Activated naive CD4-positive, alpha-beta T cell treated with anti-CD3 and anti-CD28 coated beads for 36 hours (primary cell): Measurements from ENCODE around the gene HTR1D. TPM values are rescaled to one million over a fixed set of nuclear protein-coding genes. Genes with fewer than 3 reads are reported as not detected.
"Not testable (repeated sequence)": the region's sequence is repeated elsewhere in the genome, so short reads cannot be mapped to it uniquely, and the experiment has no call there.

Experiments
- CTCF ChIA-PET: fragments of 350-600 bp; sonication (Branson Sonifier 250); formaldehyde crosslinking; loops from one replicate; lab custom pipeline; 2021; ENCODE audit warnings: antibody characterized with exemption; lab: Charles Lee
- DNase-seq: peaks from one replicate; pipeline ENCODE4 v3.0.0-alpha.2; 2020
- H3K27ac Mint-ChIP-seq: one replicate; pipeline ENCODE4 v1.8.0; 2021; ENCODE audit warnings: mild to moderate bottlenecking, mixed read lengths
- H3K27me3 Mint-ChIP-seq: one replicate; pipeline ENCODE4 v1.8.0; 2021; ENCODE audit warnings: low read depth, mixed read lengths
- H3K36me3 Mint-ChIP-seq: one replicate; pipeline ENCODE4 v1.8.0; 2021; ENCODE audit warnings: low read depth, mixed read lengths
- H3K4me1 Mint-ChIP-seq: one replicate; pipeline ENCODE4 v1.8.0; 2021; ENCODE audit warnings: low read depth, mixed read lengths
- H3K4me3 Mint-ChIP-seq: one replicate; pipeline ENCODE4 v1.8.0; 2021; ENCODE audit warnings: mild to moderate bottlenecking, moderate library complexity, mixed read lengths
- H3K9me3 Mint-ChIP-seq: one replicate; pipeline ENCODE4 v1.8.0; 2021; ENCODE audit warnings: mixed read lengths
- intact Hi-C: fragments of 100-400 bp; cut with micrococcal nuclease; formaldehyde crosslinking; loops from one replicate; pipeline ENCODE4 v1.15.1; 2023
- total RNA-seq, 2 experiments: library from RNA; stranded (reverse); gene quantifications; one replicate each; pipeline ENCODE4 v1.2.3, GENCODE V29; 2021

The HTR1D gene
- total RNA-seq, 2 experiments from 2014 or later = not detected

GRCh38 chr1:23215751-23216449 is 1.4 kb downstream of the HTR1D start:
- peaks cover 54% of the 10 kb centered on the region for H3K27me3 Mint-ChIP-seq
- H3K9me3 Mint-ChIP-seq = no peaks in the 10 kb centered on the region
- no peaks in the 10 kb centered on the region for H3K36me3 Mint-ChIP-seq
- peaks cover 2% of the 10 kb centered on the region for H3K4me1 Mint-ChIP-seq
- DNase-seq = no peak
- no peak overlapping the region for H3K27ac Mint-ChIP-seq
- intact Hi-C loops = loop anchor here (2.0 kb wide), 1 partner anchor 189 kb away; no protein-coding TSS in a partner anchor
- no peak overlapping the region for H3K4me3 Mint-ChIP-seq
- CTCF ChIA-PET = interaction anchor here (0.6 to 1.6 kb wide), 4 partner anchors 11 to 862 kb away, joined by 3 to 4 read pairs (median 4); no protein-coding TSS in a partner anchor

GRCh38 chr1:23215291-23215690 is 2.0 kb downstream of the HTR1D start:
- H3K36me3 Mint-ChIP-seq = no peaks in the 10 kb centered on the region
- no peak overlapping the region for H3K4me3 Mint-ChIP-seq
- intact Hi-C loops = no loop called here
- no peak for DNase-seq
- H3K9me3 Mint-ChIP-seq = no peaks in the 10 kb centered on the region
- CTCF ChIA-PET = interaction anchor here (0.6 to 1.6 kb wide), 2 partner anchors 55 to 861 kb away, joined by 3 read pairs; no protein-coding TSS in a partner anchor
- no peak overlapping the region for H3K27ac Mint-ChIP-seq
- H3K27me3 Mint-ChIP-seq = peaks cover 51% of the 10 kb centered on the region
- peaks cover 2% of the 10 kb centered on the region for H3K4me1 Mint-ChIP-seq

GRCh38 chr1:23214640-23215039 is 2.7 kb downstream of the HTR1D start:
- no peak overlapping the region for H3K27ac Mint-ChIP-seq
- CTCF ChIA-PET = interaction anchor here (1.1 to 1.6 kb wide), 2 partner anchors 45 to 54 kb away, joined by 3 read pairs; no protein-coding TSS in a partner anchor
- H3K27me3 Mint-ChIP-seq = peaks cover 47% of the 10 kb centered on the region
- no peak overlapping the region for H3K4me3 Mint-ChIP-seq
- intact Hi-C loops = no loop called here
- H3K9me3 Mint-ChIP-seq = no peaks in the 10 kb centered on the region
- no peaks in the 10 kb centered on the region for H3K36me3 Mint-ChIP-seq
- no peak for DNase-seq
- peaks cover 2% of the 10 kb centered on the region for H3K4me1 Mint-ChIP-seq

- Mint-ChIP-seq H3K9me3 (no peaks in the 10 kb centered on the region), H3K27me3 (peaks cover 35% of the 10 kb centered on the region), H3K4me3 (no peak overlapping the region), H3K27ac (no peak overlapping the region), H3K36me3 (no peaks in the 10 kb centered on the region), H3K4me1 (no peaks in the 10 kb centered on the region)
- intact Hi-C loops = no loop called here
- CTCF ChIA-PET = no interaction called here
- no peak for DNase-seq
Observed at GRCh38 chr1:23211955-23212354, 5.3 kb downstream of the HTR1D start.

DNA sequence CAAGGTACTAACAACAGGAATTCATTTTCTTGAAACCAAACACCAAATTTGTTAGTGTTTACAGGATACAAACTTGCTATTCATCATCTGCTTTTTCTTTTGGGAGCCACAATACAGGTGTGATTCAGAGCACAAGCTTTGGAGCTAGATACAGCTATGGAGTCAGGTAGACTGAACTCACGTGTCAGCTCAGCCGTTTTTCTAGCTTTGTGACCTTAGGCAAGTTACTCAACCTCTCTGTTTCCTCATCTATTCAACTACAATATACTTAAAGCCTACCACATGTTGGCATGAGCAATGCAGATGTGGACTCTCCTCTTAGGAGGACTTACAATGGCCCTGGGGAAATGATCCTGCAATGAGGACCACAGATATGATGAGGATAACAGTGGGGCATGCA is 6.3 kb downstream of the HTR1D start:
- Mint-ChIP-seq H3K4me3 (no peak overlapping the region), H3K27me3 (peaks cover 28% of the 10 kb centered on the region), H3K4me1 (no peaks in the 10 kb centered on the region), H3K9me3 (no peaks in the 10 kb centered on the region), H3K27ac (no peak overlapping the region), H3K36me3 (no peaks in the 10 kb centered on the region)
- no peak for DNase-seq
- intact Hi-C loops = no loop called here
- CTCF ChIA-PET = interaction anchor here (1.0 kb wide), 1 partner anchor 30 kb away, joined by 3 read pairs; no protein-coding TSS in a partner anchor

DNA sequence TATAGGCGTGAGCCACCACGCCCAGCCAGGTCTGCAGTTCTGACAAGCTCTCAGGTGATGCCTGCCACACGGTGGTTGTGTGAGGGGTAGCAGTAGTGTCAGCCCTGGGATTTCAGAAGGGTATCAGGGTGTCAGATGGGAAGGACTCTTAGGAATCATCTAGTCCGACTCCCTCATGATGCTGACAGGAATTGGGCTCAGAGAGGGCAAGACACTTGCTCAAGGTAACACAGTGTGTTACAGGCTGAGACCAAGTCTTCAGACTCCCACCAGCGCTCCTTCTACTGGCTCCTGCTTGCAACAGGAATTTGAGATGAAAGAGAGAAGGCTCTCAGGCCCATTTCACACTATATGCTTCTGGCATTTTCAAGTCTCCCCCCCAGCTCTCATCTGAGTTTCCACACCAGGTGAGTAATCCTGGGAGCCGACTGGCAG is 6.9 kb downstream of the HTR1D start:
- Mint-ChIP-seq H3K9me3 (no peaks in the 10 kb centered on the region), H3K4me1 (no peaks in the 10 kb centered on the region), H3K36me3 (no peaks in the 10 kb centered on the region), H3K4me3 (no peak overlapping the region), H3K27ac (no peak overlapping the region), H3K27me3 (peaks cover 23% of the 10 kb centered on the region)
- CTCF ChIA-PET = interaction anchor here (0.6 to 1.0 kb wide), 2 partner anchors 28 to 31 kb away, joined by 3 to 4 read pairs; no protein-coding TSS in a partner anchor
- intact Hi-C loops = no loop called here
- peak; percentile 14 for DNase-seq

DNA sequence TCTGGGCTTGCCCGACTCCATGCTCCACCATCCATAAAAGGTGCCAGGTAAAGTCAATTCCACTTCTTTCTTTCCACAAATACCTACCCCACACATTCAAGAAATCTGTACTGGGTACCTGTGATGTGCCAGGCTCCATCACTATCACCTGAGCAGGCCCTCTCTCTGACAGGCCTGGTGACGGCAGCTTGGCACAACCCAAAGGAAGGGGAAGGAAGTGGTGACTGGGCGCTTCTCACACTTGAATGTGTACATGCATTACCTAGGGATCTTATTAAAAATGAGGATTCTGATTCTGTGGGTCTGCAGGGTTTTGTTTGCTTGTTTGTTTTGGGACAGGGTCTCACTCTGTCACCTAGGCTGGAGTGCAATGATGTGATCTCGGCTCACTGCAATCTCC is 7.5 kb downstream of the HTR1D start:
- no peak overlapping the region for H3K27ac Mint-ChIP-seq
- H3K9me3 Mint-ChIP-seq = no peaks in the 10 kb centered on the region
- DNase-seq = no peak
- H3K4me3 Mint-ChIP-seq = no peak overlapping the region
- H3K36me3 Mint-ChIP-seq = no peaks in the 10 kb centered on the region
- intact Hi-C loops = no loop called here
- H3K4me1 Mint-ChIP-seq = no peaks in the 10 kb centered on the region
- H3K27me3 Mint-ChIP-seq = peaks cover 17% of the 10 kb centered on the region
- CTCF ChIA-PET = interaction anchor here (0.6 kb wide), 1 partner anchor 28 kb away, joined by 4 read pairs; no protein-coding TSS in a partner anchor

- H3K36me3 Mint-ChIP-seq = no peaks in the 10 kb centered on the region
- no peaks in the 10 kb centered on the region for H3K4me1 Mint-ChIP-seq
- intact Hi-C loops = no loop called here
- peaks cover 11% of the 10 kb centered on the region for H3K27me3 Mint-ChIP-seq
- H3K9me3 Mint-ChIP-seq = no peaks in the 10 kb centered on the region
- CTCF ChIA-PET = no interaction called here
- no peak overlapping the region for H3K4me3 Mint-ChIP-seq
- no peak overlapping the region for H3K27ac Mint-ChIP-seq
- no peak for DNase-seq
Observed at GRCh38 chr1:23208527-23208926, 8.8 kb downstream of the HTR1D start.

DNA sequence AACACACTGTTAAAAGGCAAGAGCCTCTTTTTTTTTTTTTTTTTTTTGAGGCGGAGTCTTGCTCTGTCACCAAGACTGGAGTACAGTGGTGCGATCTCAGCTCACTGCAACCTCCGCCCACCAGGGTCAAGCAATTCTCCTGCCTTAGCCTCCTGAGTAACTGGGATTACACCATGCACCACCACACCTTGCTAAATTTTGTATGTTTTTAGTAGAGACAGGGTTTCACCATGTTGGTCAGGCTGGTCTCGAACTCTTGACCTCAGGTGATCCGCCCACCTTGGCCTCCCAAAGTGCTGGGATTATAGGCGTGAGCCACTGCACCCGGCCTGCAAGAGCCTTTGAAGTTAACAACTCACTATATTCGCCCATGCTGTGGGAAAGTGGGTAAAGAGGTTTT is 9.6 kb downstream of the HTR1D start:
- CTCF ChIA-PET, H3K4me1 Mint-ChIP-seq, H3K27ac Mint-ChIP-seq, intact Hi-C loops, H3K36me3 Mint-ChIP-seq, DNase-seq, H3K9me3 Mint-ChIP-seq, H3K4me3 Mint-ChIP-seq: not testable (repeated sequence)
- peaks cover 11% of the 10 kb centered on the region for H3K27me3 Mint-ChIP-seq

GRCh38 chr1:23202263-23202749 is 15.0 kb downstream of the HTR1D start:
- no peak for DNase-seq
- Mint-ChIP-seq H3K36me3 (no peaks in the 10 kb centered on the region), H3K27ac (no peak overlapping the region), H3K9me3 (no peaks in the 10 kb centered on the region), H3K27me3 (peaks cover 2% of the 10 kb centered on the region), H3K4me1 (no peaks in the 10 kb centered on the region), H3K4me3 (no peak overlapping the region)
- CTCF ChIA-PET = interaction anchor here (0.6 kb wide), 1 partner anchor 351 kb away, joined by 3 read pairs; no protein-coding TSS in a partner anchor
- intact Hi-C loops = no loop called here

DNA sequence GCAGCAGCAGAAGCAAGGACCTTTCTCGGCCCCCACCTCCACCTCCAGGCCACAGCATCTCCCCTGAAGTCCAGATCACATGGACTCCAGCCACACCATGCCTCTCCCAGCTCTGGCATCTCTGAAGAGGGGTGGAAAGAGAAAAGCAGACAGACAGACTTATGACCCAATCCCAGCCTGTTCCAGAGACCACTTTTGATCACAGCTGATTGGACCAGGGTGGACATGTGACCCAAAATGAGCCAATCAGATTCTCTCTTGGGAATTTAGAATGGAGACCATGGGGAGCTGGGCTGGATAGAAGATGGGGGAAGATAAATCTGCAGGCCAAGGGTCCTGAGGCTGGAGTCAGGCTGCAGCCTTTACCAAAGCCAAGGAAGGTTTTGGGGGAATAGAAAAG is 16.4 kb downstream of the HTR1D start:
- H3K36me3 Mint-ChIP-seq = no peaks in the 10 kb centered on the region
- no peak overlapping the region for H3K27ac Mint-ChIP-seq
- H3K9me3 Mint-ChIP-seq = no peaks in the 10 kb centered on the region
- no peak for DNase-seq
- H3K4me1 Mint-ChIP-seq = no peaks in the 10 kb centered on the region
- H3K4me3 Mint-ChIP-seq = no peak overlapping the region
- CTCF ChIA-PET = interaction anchor here (1.0 kb wide), 1 partner anchor 13 kb away, joined by 3 read pairs; no protein-coding TSS in a partner anchor
- intact Hi-C loops = no loop called here
- H3K27me3 Mint-ChIP-seq = peaks cover 2% of the 10 kb centered on the region

DNA sequence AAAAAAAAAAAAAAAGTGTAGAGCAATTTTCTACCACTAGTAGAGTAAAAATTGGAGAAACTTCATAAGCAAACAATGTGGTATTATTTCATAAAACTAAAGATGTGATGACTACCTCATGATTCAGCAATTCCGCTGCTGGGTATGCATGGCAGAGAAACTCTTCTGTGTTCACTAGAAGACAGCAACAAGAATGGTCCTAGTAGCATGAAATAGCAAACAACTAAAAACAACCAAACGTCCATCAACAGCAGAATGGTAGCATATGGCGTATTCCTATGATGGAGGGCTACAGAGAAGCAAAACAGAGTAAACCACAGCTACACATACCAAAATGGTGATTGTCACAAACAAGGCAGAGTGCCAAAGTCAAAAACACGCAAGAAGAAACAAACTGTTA is 18.9 kb downstream of the HTR1D start:
- Mint-ChIP-seq H3K4me1 (no peaks in the 10 kb centered on the region), H3K27me3 (peaks cover 4% of the 10 kb centered on the region), H3K36me3 (no peaks in the 10 kb centered on the region), H3K27ac (no peak overlapping the region), H3K4me3 (no peak overlapping the region), H3K9me3 (no peaks in the 10 kb centered on the region)
- no peak for DNase-seq
- CTCF ChIA-PET = no interaction called here
- intact Hi-C loops = no loop called here
